ENCODE results near the gene ROS1.

The ROS1 gene

GRCh38 chr6:117441824-117442264, 16.1 kb upstream of the ROS1 start:
- Histone ChIP-seq H3K4me2 (no peak overlapping the region), H3K27ac (no peak overlapping the region), H3K4me1 (no peaks in the 10 kb centered on the region), H3K27me3 (no peaks in the 10 kb centered on the region), H3K4me3 (no peak overlapping the region), H3K9ac (no peak overlapping the region), H3K9me3 (no peaks in the 10 kb centered on the region), H4K20me1 (no peaks in the 10 kb centered on the region), H3K36me3 (no peaks in the 10 kb centered on the region)
- TF ChIP-seq Cebpa-rat (IDR thresholded peaks at IDR 0.05) = peak; percentile 56; the same call in 1 of the 2 replicates

DNA sequence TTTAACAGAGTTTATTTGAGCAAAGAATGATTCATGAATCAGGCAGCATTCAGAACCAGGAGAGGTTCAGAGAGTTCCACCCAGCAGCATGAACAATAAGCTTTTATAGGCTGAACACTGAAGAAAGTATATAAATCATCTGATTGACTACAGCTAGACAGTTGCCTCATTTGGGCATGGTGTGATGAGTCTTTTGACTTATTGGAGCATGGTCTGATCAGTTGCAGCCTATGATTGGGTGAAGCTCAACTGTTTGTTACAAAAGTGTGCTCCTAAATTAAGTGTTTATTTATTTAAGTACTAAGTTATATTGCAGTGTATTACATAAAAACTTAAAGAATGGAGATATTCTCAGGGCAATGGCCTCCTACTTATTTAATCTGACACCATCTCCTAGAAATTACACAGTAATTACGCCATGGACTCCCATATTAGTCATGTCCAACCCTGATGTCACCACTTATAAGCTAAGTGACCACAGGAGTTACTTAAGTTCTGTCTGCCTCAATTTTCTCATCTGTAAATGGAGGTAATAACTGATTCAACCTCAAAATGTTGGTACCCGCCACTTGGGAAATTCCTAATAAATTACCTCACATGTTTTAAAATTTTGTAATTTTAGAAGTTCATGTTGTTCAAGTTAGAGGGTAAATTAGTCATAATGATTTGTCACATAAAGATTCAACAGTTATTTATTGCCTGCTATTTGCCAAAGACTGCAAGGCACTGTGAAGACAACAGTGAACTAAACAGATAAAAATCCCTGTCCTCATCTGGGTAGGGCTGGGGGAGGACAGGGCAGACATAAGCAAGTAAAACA, 15.2 kb upstream of the ROS1 start:
- no peaks in the 10 kb centered on the region for H4K20me1 ChIP-seq
- H3K4me2 ChIP-seq = no peak overlapping the region
- no peaks in the 10 kb centered on the region for H3K27me3 ChIP-seq
- H3K27ac ChIP-seq = no peak overlapping the region
- TF ChIP-seq Cebpa-rat (IDR thresholded peaks at IDR 0.05) = no peak
- H3K9me3 ChIP-seq = no peaks in the 10 kb centered on the region
- no peak overlapping the region for H3K9ac ChIP-seq
- no peak overlapping the region for H3K4me3 ChIP-seq
- H3K4me1 ChIP-seq = no peaks in the 10 kb centered on the region
- H3K36me3 ChIP-seq = no peaks in the 10 kb centered on the region

- Histone ChIP-seq H3K27me3 (no peaks in the 10 kb centered on the region), H3K9me3 (no peaks in the 10 kb centered on the region), H4K20me1 (no peaks in the 10 kb centered on the region), H3K9ac (no peak overlapping the region), H3K4me1 (no peaks in the 10 kb centered on the region), H3K4me2 (no peak overlapping the region), H3K27ac (no peak overlapping the region), H3K36me3 (no peaks in the 10 kb centered on the region), H3K4me3 (no peak overlapping the region)
- TF ChIP-seq Cebpa-rat (IDR thresholded peaks at IDR 0.05) = no peak
Observed at GRCh38 chr6:117432273-117432672, 6.5 kb upstream of the ROS1 start.

DNA sequence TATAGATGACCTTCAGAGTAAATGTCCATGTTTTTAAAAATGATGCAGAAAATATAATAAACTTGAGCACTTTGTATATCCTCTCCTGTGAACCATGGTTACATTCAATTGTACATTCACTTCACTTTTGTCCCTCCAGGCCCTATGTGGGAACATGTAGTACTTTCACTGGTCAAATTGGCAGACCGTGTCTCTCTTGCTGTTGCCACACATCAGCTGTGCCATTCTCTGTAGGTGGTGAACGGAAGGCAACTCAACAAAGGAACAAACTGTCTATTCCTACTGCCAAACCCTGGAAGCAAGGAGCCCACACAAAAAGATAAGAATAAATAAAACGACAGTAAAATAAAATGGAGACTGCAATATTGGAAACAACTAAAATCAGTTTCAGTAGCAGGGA, 2.0 kb downstream of the ROS1 start:
- H4K20me1 ChIP-seq = no peaks in the 10 kb centered on the region
- H3K9me3 ChIP-seq = no peaks in the 10 kb centered on the region
- H3K4me3 ChIP-seq = no peak overlapping the region
- H3K27ac ChIP-seq = no peak overlapping the region
- H3K27me3 ChIP-seq = no peaks in the 10 kb centered on the region
- H3K9ac ChIP-seq = no peak overlapping the region
- no peak overlapping the region for H3K4me2 ChIP-seq
- TF ChIP-seq Cebpa-rat (IDR thresholded peaks at IDR 0.05) = no peak
- peaks cover 5% of the 10 kb centered on the region for H3K4me1 ChIP-seq
- H3K36me3 ChIP-seq = no peaks in the 10 kb centered on the region

DNA sequence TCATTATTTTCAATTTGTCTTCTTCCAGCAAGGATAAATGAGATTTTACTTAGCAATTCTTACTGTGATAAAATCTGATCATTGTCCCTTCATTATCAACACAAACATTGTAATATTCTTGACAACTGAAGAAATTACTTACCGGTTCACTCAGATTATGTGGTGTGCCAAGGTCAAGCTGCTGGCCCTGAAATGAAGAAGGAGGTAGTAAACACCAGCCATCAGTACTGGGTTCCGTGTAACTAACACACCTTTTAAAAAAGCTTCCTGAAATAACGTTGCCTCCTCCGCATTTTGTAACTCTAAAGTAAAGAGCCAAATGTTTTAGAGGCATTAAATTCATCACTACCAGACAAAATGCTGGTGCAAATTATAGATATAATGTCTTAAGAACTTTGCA, 7.4 kb downstream of the ROS1 start:
- Histone ChIP-seq H3K36me3 (no peaks in the 10 kb centered on the region), H4K20me1 (no peaks in the 10 kb centered on the region), H3K27ac (no peak overlapping the region), H3K9me3 (no peaks in the 10 kb centered on the region), H3K4me2 (no peak overlapping the region), H3K4me3 (no peak overlapping the region), H3K4me1 (no peaks in the 10 kb centered on the region), H3K27me3 (no peaks in the 10 kb centered on the region), H3K9ac (no peak overlapping the region)
- TF ChIP-seq Cebpa-rat (IDR thresholded peaks at IDR 0.05) = no peak

DNA sequence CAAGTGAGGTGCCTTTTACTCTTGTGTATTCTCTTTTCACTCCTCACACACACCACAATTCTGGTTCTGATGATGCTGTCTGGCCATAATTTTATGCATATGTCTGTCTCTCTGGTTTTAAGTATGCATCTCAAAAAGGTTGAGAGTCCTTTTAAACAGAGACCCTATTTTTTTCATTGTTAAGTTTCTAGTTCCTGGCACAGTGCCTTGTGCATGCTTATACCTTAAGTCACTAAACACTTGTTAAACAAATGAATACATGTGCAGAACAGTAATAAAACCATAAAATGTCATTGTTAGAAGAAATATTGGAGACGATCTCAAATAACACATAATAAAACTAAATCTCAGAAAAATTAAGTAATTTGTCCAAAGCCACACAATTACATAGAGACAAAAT, 7.9 kb downstream of the ROS1 start:
- H3K27ac ChIP-seq = no peak overlapping the region
- H3K9me3 ChIP-seq = no peaks in the 10 kb centered on the region
- TF ChIP-seq Cebpa-rat (IDR thresholded peaks at IDR 0.05) = no peak
- no peaks in the 10 kb centered on the region for H3K27me3 ChIP-seq
- no peak overlapping the region for H3K4me3 ChIP-seq
- no peaks in the 10 kb centered on the region for H4K20me1 ChIP-seq
- H3K9ac ChIP-seq = no peak overlapping the region
- H3K4me1 ChIP-seq = no peaks in the 10 kb centered on the region
- no peak overlapping the region for H3K4me2 ChIP-seq
- H3K36me3 ChIP-seq = no peaks in the 10 kb centered on the region

GRCh38 chr6:117414770-117415169, 11.0 kb downstream of the ROS1 start:
- no peaks in the 10 kb centered on the region for H3K36me3 ChIP-seq
- no peak overlapping the region for H3K27ac ChIP-seq
- no peaks in the 10 kb centered on the region for H4K20me1 ChIP-seq
- no peaks in the 10 kb centered on the region for H3K27me3 ChIP-seq
- no peaks in the 10 kb centered on the region for H3K4me1 ChIP-seq
- H3K9ac ChIP-seq = no peak overlapping the region
- H3K4me2 ChIP-seq = no peak overlapping the region
- no peak for TF ChIP-seq Cebpa-rat (IDR thresholded peaks at IDR 0.05)
- H3K9me3 ChIP-seq = no peaks in the 10 kb centered on the region
- no peak overlapping the region for H3K4me3 ChIP-seq

DNA sequence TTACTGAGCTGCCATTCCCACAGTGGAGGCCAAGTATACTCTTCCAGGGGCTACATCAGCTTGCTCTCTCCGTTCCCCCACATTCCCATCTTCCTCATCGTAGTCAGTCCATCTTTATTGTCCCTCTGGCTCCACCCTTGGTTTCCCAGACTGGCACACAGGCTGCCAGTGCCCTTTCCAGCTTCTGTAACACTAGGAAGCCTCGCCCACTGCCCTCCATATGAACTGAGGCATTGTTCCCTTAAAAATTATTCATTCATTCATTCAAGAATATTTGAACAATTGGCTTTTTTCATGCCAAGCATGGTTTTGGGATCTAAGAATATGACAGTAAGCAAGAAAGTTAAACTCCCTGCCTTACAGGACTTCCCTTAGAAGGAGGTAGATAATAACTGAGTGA, 14.3 kb downstream of the ROS1 start:
- Histone ChIP-seq H3K4me3 (no peak overlapping the region), H3K27me3 (no peaks in the 10 kb centered on the region), H3K4me2 (no peak overlapping the region), H4K20me1 (no peaks in the 10 kb centered on the region), H3K4me1 (no peaks in the 10 kb centered on the region), H3K9me3 (no peaks in the 10 kb centered on the region), H3K36me3 (no peaks in the 10 kb centered on the region), H3K9ac (no peak overlapping the region), H3K27ac (no peak overlapping the region)
- TF ChIP-seq Cebpa-rat (IDR thresholded peaks at IDR 0.05) = no peak

- Histone ChIP-seq H3K4me3 (no peak overlapping the region), H3K9ac (no peak overlapping the region), H3K36me3 (no peaks in the 10 kb centered on the region), H3K27me3 (no peaks in the 10 kb centered on the region), H4K20me1 (no peaks in the 10 kb centered on the region), H3K27ac (no peak overlapping the region), H3K4me1 (no peaks in the 10 kb centered on the region), H3K4me2 (no peak overlapping the region), H3K9me3 (no peaks in the 10 kb centered on the region)
- TF ChIP-seq Cebpa-rat (IDR thresholded peaks at IDR 0.05) = no peak
Observed at GRCh38 chr6:117409863-117410262, 15.9 kb downstream of the ROS1 start.

DNA sequence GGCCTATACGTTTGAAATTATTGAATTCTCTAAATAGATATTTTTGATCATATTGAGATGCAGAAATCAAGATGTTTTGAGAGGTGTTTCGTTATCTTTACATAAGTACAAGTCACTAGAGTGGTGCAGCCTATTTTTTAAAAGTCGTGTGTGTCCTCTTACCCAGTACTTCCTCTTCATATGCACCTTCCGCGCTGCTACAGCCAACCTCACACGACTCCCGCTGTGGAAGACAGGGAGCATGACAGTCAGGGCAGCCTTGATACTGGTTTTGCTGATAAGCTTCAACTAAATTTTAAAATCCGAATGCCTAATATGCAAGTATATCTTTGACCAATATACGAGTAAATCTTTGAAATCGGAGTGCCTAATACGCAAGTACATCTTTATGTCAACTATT, 16.3 kb downstream of the ROS1 start:
- no peak overlapping the region for H3K4me3 ChIP-seq
- H4K20me1 ChIP-seq = no peaks in the 10 kb centered on the region
- H3K27ac ChIP-seq = no peak overlapping the region
- no peak overlapping the region for H3K9ac ChIP-seq
- H3K4me1 ChIP-seq = no peaks in the 10 kb centered on the region
- no peaks in the 10 kb centered on the region for H3K36me3 ChIP-seq
- H3K9me3 ChIP-seq = no peaks in the 10 kb centered on the region
- no peaks in the 10 kb centered on the region for H3K27me3 ChIP-seq
- no peak overlapping the region for H3K4me2 ChIP-seq
- no peak for TF ChIP-seq Cebpa-rat (IDR thresholded peaks at IDR 0.05)

DNA sequence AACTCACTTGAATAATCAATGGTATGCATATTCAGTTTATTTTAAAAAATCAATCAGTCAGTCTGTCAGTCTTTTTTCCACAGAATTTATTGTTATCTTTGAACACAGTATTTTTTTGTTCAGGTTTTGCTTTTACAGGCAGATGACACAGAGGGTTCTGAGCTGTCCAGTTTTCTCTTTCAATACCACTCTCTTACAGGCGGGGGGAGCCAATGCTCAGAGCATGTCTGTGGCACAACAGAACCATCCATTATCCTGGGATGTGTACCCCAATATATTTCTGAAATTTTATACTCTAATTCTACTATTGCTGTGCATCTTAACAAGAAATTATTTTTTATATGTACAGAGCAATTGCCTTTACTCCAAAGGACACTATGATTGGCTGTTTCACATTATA, 21.2 kb downstream of the ROS1 start:
- no peak overlapping the region for H3K4me3 ChIP-seq
- no peak for TF ChIP-seq Cebpa-rat (IDR thresholded peaks at IDR 0.05)
- no peaks in the 10 kb centered on the region for H3K9me3 ChIP-seq
- no peaks in the 10 kb centered on the region for H3K27me3 ChIP-seq
- no peak overlapping the region for H3K9ac ChIP-seq
- no peaks in the 10 kb centered on the region for H4K20me1 ChIP-seq
- H3K36me3 ChIP-seq = no peaks in the 10 kb centered on the region
- no peaks in the 10 kb centered on the region for H3K4me1 ChIP-seq
- H3K27ac ChIP-seq = no peak overlapping the region
- H3K4me2 ChIP-seq = no peak overlapping the region
